GM19025 (cell line): ENCODE results near the gene ACOX2.

Experiments used
- ATAC-seq: cut with Tn5 transposase; IDR thresholded peaks from one replicate; pipeline ENCODE4 v1.9.1; 2021; ENCODE audit warnings: mild to moderate bottlenecking, low read depth, moderate library complexity; ENCODE audit not compliant: unreplicated experiment

The ACOX2 gene

GRCh38 chr3:58536501-58537411 lies at the start of gene ACOX2:
Gene ACOX2 (minus strand): TSS chr3:58537190. CDS start chr3:58535106, 2,084 bp downstream.
- ATAC-seq = no peak

DNA sequence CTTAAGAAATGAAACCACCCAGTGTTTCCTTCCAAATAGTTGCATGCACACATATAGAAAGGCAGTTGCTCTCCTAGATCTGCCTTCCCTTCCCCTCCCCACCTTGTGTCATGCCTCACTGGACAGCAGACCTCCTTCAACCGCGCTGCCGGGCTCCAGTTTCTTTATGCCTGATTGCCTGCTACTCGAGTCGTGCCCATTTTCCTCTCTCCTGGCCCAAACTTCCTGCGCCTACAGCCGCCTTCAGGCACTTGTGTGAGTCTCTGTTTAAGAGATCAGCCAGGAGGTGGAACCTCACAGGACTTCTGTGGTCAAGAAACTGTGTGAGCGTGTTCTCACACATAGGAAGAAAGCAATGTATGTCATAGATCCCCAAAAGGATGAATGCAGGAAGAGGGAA lies 49.0 kb upstream of the ACOX2 start:
- ATAC-seq = no peak

- ATAC-seq = peak; percentile 96
These were observed 48.2 kb upstream of the ACOX2 start for GRCh38 chr3:58585005-58585786.

- ATAC-seq = no peak
These were observed 47.7 kb upstream of the ACOX2 start for GRCh38 chr3:58584690-58585004.

DNA sequence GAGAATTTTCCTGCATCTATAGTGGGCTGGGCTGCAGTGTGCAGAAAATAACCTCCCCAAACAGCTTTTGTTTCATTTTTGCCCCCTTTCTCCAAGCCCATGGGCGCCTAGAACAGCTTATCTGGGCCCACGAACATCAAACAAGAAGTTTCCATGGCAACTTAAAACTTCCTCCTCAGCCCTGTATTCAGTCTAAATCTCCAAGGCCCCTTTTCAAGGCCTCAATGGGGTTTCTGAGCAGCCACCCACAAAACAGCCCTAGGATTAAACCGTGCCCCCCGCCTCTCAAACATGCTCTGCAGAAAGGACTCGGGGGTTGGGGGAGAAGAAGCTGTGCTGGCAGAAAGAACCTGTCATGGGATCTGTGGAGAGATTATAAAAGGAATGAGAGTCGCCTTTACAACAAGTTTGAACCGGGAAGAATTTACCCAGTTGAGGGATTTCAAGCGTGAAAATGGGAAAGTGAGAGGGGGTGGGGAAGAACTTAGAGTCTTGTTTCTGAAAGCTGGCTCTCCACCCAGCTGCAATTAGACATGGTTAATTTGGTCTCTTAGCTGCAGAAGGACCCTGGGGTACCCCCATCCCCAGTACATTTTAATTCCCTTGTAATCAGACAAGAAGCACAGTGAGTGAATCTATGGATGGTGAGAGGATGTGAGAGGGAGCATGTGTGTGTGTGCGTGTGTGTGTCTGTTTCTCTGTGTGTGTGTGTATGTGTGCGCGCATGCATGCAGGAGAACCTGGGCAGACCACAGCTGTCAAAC lies 44.5 kb upstream of the ACOX2 start:
- no peak for ATAC-seq

DNA sequence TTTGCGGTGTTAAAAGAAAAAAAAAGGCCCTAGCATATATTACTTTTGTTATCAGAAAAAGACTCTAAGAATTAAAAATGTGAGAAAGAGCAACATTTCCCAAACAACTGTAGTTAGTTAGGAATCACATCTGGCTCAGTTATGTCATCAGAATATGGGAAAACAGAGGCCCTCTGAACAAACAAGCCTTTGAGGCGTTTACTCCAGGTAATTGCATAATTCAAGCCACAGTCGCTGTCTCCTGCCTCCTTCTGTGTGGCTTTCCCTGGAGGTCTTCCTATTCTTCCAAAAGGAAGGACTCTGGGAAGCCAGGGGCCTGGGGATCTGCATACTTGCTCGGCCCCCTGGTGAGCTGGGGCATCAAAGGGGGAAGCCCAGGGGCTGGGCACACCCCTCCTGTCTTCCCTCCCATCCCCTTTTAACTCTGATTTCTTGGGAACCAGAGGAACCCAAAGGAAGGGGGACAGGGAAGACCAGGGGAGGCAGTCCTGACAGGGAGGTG lies 43.9 kb upstream of the ACOX2 start:
- no peak for ATAC-seq

GRCh38 chr3:58578873-58579272 lies 41.9 kb upstream of the ACOX2 start:
- ATAC-seq = no peak

- no peak for ATAC-seq
These were observed 40.4 kb upstream of the ACOX2 start, which contains the start of gene FAM107A for GRCh38 chr3:58577269-58577821. Gene FAM107A (minus strand): TSS chr3:58577391. CDS start chr3:58569860, 7,531 bp downstream.

GRCh38 chr3:58576716-58577115 lies 39.7 kb upstream of the ACOX2 start:
- ATAC-seq = no peak

DNA sequence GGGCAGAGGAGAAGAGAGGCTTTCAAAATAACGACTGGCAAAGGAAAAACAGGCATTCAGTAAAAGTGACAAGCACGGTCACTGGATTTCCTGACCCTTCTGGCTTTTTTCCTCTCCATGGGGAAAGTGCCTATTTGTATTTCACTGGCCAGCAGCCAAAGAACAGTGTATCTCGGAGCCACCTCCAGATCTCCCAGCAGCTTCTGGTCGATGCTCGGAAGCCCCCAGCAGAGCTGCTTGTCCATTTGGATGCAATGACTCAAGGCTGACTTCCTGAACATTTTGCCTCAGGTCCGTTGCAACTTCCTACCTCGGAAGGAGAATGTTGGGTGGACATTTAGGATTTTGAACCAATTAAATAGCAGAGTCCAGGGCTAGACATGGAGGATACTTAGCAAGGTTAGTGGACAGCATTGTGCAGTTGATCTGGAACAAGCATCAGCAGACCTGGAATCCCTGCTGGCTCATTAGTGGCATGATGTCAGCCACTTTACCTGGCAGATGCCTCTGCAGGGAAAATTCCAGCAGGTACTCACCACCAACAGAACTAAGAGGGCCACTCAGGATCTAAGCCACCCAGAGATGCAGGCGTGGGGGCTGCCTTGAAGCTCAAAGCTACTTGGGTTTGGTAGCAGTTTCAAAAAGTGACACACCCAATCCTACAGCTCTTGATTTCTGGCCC lies 39.1 kb upstream of the ACOX2 start:
- no peak for ATAC-seq

GRCh38 chr3:58574682-58575081 lies 37.7 kb upstream of the ACOX2 start:
- ATAC-seq = no peak

- no peak for ATAC-seq
These were observed 37.1 kb upstream of the ACOX2 start for GRCh38 chr3:58574106-58574505.

- ATAC-seq = no peak
These were observed 36.6 kb upstream of the ACOX2 start for GRCh38 chr3:58573640-58574039.

- ATAC-seq = no peak
These were observed 35.7 kb upstream of the ACOX2 start for GRCh38 chr3:58572634-58573230.

DNA sequence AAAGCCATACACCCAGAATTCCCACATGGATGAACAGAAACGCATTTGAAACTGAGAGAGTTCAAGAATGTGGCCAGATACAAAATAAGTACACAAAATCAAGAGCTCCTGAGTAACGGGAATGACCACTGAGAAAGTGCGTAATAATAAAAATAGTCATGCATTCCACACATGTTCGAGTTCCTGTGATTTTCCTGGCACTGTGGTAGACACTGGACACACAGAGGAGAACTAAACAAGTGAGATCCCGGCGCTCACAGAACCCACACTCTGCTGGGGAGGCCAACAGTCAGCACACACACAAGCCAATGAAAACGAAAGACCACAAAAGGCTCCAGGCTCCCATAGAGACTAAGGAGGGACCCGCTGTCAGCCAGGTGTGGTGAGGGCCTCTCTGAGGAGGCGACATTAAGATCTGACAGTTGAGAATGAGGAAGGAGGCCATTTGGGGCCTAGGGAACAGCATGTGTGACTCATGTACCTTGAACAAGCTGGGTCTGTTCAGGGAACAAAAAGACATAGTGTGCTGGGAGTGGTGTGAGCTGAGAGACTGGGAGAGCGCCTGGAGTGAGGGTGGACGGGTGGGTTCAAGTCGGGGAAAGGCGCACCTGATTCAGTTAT lies 35.1 kb upstream of the ACOX2 start:
- ATAC-seq = no peak

GRCh38 chr3:58570851-58571250 lies 33.9 kb upstream of the ACOX2 start:
- ATAC-seq = no peak

- ATAC-seq = no peak
These were observed 32.5 kb upstream of the ACOX2 start for GRCh38 chr3:58569287-58570001.

- no peak for ATAC-seq
These were observed 31.7 kb upstream of the ACOX2 start for GRCh38 chr3:58568572-58569286.
